ENCODE results near the gene PICK1.

PICK1 gene

GRCh38 chr22:38081941-38082828 is 25.0 kb downstream of the PICK1 start:
- no peaks in the 10 kb centered on the region for H3K36me3 Mint-ChIP-seq (ENCODE audit: low read depth)
- no peaks in the 10 kb centered on the region for H3K4me1 Mint-ChIP-seq
- peak; percentile 25 for DNase-seq
- H3K27ac Mint-ChIP-seq: no peak overlapping the region
- no peaks in the 10 kb centered on the region for H3K9me3 Mint-ChIP-seq
- ATAC-seq: no peak
- peaks cover 31% of the 10 kb centered on the region for H3K27me3 Mint-ChIP-seq
- H3K4me3 Mint-ChIP-seq: no peak overlapping the region

GRCh38 chr22:38082986-38083710 is 25.9 kb downstream of the PICK1 start:
- Mint-ChIP-seq H3K27me3 (peaks cover 37% of the 10 kb centered on the region), H3K4me3 (no peak overlapping the region), H3K4me1 (no peaks in the 10 kb centered on the region), H3K9me3 (no peaks in the 10 kb centered on the region), H3K36me3 (ENCODE audit: low read depth) (no peaks in the 10 kb centered on the region), H3K27ac (no peak overlapping the region)
- DNase-seq: no peak
- no peak for ATAC-seq

GRCh38 chr22:38083931-38084631 is 26.9 kb downstream of the PICK1 start, which contains the start of gene SLC16A8:
Gene SLC16A8 (minus strand): TSS chr22:38084184. CDS start chr22:38082873, 1,311 bp downstream.
- no peak within 1 kb of the TSS for H3K27ac Mint-ChIP-seq
- no peak within 1 kb of the TSS for H3K4me3 Mint-ChIP-seq
- peaks cover 39% of the 10 kb centered on the region for H3K27me3 Mint-ChIP-seq
- no peaks in the 10 kb centered on the region for H3K36me3 Mint-ChIP-seq (ENCODE audit: low read depth)
- ATAC-seq (no peak), DNase-seq (no peak)
- H3K4me1 Mint-ChIP-seq: no peaks in the 10 kb centered on the region
- no peaks in the 10 kb centered on the region for H3K9me3 Mint-ChIP-seq

GRCh38 chr22:38085056-38085455 is 27.9 kb downstream of the PICK1 start:
- no peak overlapping the region for H3K4me3 Mint-ChIP-seq
- H3K36me3 Mint-ChIP-seq (ENCODE audit: low read depth): no peaks in the 10 kb centered on the region
- no peak overlapping the region for H3K27ac Mint-ChIP-seq
- no peak for ATAC-seq
- peaks cover 34% of the 10 kb centered on the region for H3K27me3 Mint-ChIP-seq
- DNase-seq: no peak
- H3K9me3 Mint-ChIP-seq: no peaks in the 10 kb centered on the region
- no peaks in the 10 kb centered on the region for H3K4me1 Mint-ChIP-seq

- Mint-ChIP-seq H3K9me3 (no peaks in the 10 kb centered on the region), H3K27ac (no peak overlapping the region), H3K4me1 (no peaks in the 10 kb centered on the region), H3K36me3 (ENCODE audit: low read depth) (no peaks in the 10 kb centered on the region), H3K4me3 (no peak overlapping the region), H3K27me3 (peaks cover 30% of the 10 kb centered on the region)
- no peak for ATAC-seq
- DNase-seq: no peak
These were observed 28.3 kb downstream of the PICK1 start for GRCh38 chr22:38085501-38085900.

GRCh38 chr22:38086001-38086845 is 29.0 kb downstream of the PICK1 start:
- Mint-ChIP-seq H3K27me3 (peaks cover 24% of the 10 kb centered on the region), H3K27ac (no peak overlapping the region), H3K4me1 (no peaks in the 10 kb centered on the region), H3K4me3 (no peak overlapping the region), H3K36me3 (ENCODE audit: low read depth) (no peaks in the 10 kb centered on the region), H3K9me3 (no peaks in the 10 kb centered on the region)
- ATAC-seq (no peak), DNase-seq (no peak)

GRCh38 chr22:38086942-38087341 is 29.7 kb downstream of the PICK1 start:
- Mint-ChIP-seq H3K4me3 (no peak overlapping the region), H3K9me3 (no peaks in the 10 kb centered on the region), H3K4me1 (no peaks in the 10 kb centered on the region), H3K36me3 (ENCODE audit: low read depth) (no peaks in the 10 kb centered on the region), H3K27ac (no peak overlapping the region), H3K27me3 (peaks cover 21% of the 10 kb centered on the region)
- ATAC-seq: no peak
- DNase-seq: no peak

- H3K27ac Mint-ChIP-seq: no peak overlapping the region
- no peaks in the 10 kb centered on the region for H3K4me1 Mint-ChIP-seq
- no peaks in the 10 kb centered on the region for H3K9me3 Mint-ChIP-seq
- ATAC-seq (no peak), DNase-seq (no peak)
- H3K36me3 Mint-ChIP-seq (ENCODE audit: low read depth): no peaks in the 10 kb centered on the region
- H3K27me3 Mint-ChIP-seq: peaks cover 15% of the 10 kb centered on the region
- H3K4me3 Mint-ChIP-seq: no peak overlapping the region
These were observed 30.7 kb downstream of the PICK1 start for GRCh38 chr22:38087855-38088254.

- Mint-ChIP-seq H3K4me3 (no peak overlapping the region), H3K36me3 (ENCODE audit: low read depth) (no peaks in the 10 kb centered on the region), H3K27ac (no peak overlapping the region), H3K27me3 (peaks cover 10% of the 10 kb centered on the region), H3K4me1 (no peaks in the 10 kb centered on the region), H3K9me3 (no peaks in the 10 kb centered on the region)
- DNase-seq (no peak), ATAC-seq (no peak)
These were observed 31.6 kb downstream of the PICK1 start for GRCh38 chr22:38088629-38089473.

- H3K27me3 Mint-ChIP-seq: peaks cover 10% of the 10 kb centered on the region
- ATAC-seq (no peak), DNase-seq (no peak)
- no peak overlapping the region for H3K4me3 Mint-ChIP-seq
- no peaks in the 10 kb centered on the region for H3K36me3 Mint-ChIP-seq (ENCODE audit: low read depth)
- H3K4me1 Mint-ChIP-seq: no peaks in the 10 kb centered on the region
- H3K9me3 Mint-ChIP-seq: no peaks in the 10 kb centered on the region
- no peak overlapping the region for H3K27ac Mint-ChIP-seq
These were observed 32.3 kb downstream of the PICK1 start for GRCh38 chr22:38089474-38089851.

GRCh38 chr22:38097058-38097457 is 39.9 kb downstream of the PICK1 start:
- no peak for DNase-seq
- Mint-ChIP-seq H3K27ac (no peak overlapping the region), H3K4me3 (no peak overlapping the region), H3K4me1 (no peaks in the 10 kb centered on the region), H3K27me3 (no peaks in the 10 kb centered on the region), H3K36me3 (ENCODE audit: low read depth) (no peaks in the 10 kb centered on the region), H3K9me3 (no peaks in the 10 kb centered on the region)
- ATAC-seq: no peak

- no peaks in the 10 kb centered on the region for H3K27me3 Mint-ChIP-seq
- H3K9me3 Mint-ChIP-seq: no peaks in the 10 kb centered on the region
- no peaks in the 10 kb centered on the region for H3K4me1 Mint-ChIP-seq
- ATAC-seq: no peak
- no peak overlapping the region for H3K27ac Mint-ChIP-seq
- H3K36me3 Mint-ChIP-seq (ENCODE audit: low read depth): no peaks in the 10 kb centered on the region
- DNase-seq: no peak
- H3K4me3 Mint-ChIP-seq: no peak overlapping the region
These were observed 40.6 kb downstream of the PICK1 start for GRCh38 chr22:38097557-38098409.

Measured in activated naive CD8-positive, alpha-beta T cell treated with anti-CD3 and anti-CD28 coated beads, Interleukin-2, amount 50 U/mL, for 24 hours (primary cell).